ENCODE measurements around the gene DAPK1. TPM values are rescaled to one million over a fixed set of nuclear protein-coding genes. Genes with fewer than 3 reads are reported as not detected.

The DAPK1 gene
- total and polyA plus RNA-seq, 7 donors: 0.66 to 8.4 (median 2.2) TPM

DNA sequence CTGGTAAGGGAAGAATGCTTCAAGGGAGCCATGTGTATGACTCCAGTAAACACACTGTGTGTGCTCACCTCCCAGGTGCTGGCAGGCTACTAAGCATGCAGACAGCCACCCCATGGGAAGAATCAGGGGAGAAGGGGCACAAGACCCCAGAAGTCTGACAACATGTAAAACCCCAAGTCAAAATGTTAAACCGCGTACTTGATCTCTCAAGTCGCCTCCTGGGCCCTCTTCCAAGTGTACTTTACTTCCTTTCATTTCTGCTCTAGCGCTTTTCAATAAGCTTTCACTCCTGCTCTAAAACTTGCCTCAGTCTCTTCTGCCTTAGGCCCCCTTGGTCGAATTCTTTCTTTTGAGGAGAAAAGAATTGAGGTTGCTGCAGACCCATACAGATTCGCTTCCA, 31.3 kb downstream of the DAPK1 start:
- Histone ChIP-seq H3K27ac (no peak overlapping the region), H3K27me3 (ENCODE audit: insufficient read depth in 3 of 3, low read length in 2 of 3) (no peaks in the 10 kb centered on the region), H3K9me3 (no peaks in the 10 kb centered on the region), H3K36me3 (ENCODE audit: insufficient read depth in 1 of 2, low read depth in 1 of 2) (no peaks in the 10 kb centered on the region), H3K4me3 (no peak overlapping the region), H3K4me1 (no peaks in the 10 kb centered on the region)
- 83 to 95% (median 89%) methylated on average over 6 of the region's 6 CpGs for WGBS, 3 donors
- ATAC-seq (no peak), DNase-seq (no peak)
- intact Hi-C loops (cut with DNase I): no loop called here
- TF ChIP-seq, protein P1, sequence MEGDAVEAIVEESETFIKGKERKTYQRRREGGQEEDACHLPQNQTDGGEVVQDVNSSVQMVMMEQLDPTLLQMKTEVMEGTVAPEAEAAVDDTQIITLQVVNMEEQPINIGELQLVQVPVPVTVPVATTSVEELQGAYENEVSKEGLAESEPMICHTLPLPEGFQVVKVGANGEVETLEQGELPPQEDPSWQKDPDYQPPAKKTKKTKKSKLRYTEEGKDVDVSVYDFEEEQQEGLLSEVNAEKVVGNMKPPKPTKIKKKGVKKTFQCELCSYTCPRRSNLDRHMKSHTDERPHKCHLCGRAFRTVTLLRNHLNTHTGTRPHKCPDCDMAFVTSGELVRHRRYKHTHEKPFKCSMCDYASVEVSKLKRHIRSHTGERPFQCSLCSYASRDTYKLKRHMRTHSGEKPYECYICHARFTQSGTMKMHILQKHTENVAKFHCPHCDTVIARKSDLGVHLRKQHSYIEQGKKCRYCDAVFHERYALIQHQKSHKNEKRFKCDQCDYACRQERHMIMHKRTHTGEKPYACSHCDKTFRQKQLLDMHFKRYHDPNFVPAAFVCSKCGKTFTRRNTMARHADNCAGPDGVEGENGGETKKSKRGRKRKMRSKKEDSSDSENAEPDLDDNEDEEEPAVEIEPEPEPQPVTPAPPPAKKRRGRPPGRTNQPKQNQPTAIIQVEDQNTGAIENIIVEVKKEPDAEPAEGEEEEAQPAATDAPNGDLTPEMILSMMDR (IDR thresholded peaks at IDR 0.05): no peak

DNA sequence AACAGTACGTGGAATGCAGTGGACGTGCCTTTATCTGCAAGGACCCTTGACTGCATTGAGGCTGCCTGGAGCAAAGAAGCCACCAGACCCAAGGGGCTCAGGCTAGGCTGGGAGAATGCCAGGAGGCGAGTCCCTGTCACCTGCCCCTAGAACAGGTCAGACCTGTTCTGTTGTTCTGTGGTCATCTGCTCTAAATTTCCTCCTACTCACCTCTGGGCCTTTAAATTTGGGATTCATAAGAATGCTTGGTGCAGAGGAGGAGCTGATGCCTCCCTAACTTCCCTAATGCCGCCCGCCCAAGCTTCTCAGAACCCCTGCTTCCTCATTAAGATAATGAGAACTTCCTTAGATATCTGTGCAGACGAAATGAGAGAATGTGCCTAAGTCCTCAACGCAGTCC, 32.0 kb downstream of the DAPK1 start:
- intact Hi-C loops (cut with DNase I): no loop called here
- DNase-seq: no peak
- ATAC-seq: no peak
- no peaks in the 10 kb centered on the region for H3K36me3 ChIP-seq (ENCODE audit: insufficient read depth in 1 of 2, low read depth in 1 of 2)
- TF ChIP-seq, protein P1 (IDR thresholded peaks at IDR 0.05): no peak
- no peaks in the 10 kb centered on the region for H3K9me3 ChIP-seq
- 85 to 86% (median 85%) methylated on average over 7 of the region's 7 CpGs for WGBS, 3 donors
- no peak overlapping the region for H3K4me3 ChIP-seq
- H3K27me3 ChIP-seq (ENCODE audit: insufficient read depth in 3 of 3, low read length in 2 of 3): no peaks in the 10 kb centered on the region
- H3K27ac ChIP-seq: no peak overlapping the region
- H3K4me1 ChIP-seq: no peaks in the 10 kb centered on the region

DNA sequence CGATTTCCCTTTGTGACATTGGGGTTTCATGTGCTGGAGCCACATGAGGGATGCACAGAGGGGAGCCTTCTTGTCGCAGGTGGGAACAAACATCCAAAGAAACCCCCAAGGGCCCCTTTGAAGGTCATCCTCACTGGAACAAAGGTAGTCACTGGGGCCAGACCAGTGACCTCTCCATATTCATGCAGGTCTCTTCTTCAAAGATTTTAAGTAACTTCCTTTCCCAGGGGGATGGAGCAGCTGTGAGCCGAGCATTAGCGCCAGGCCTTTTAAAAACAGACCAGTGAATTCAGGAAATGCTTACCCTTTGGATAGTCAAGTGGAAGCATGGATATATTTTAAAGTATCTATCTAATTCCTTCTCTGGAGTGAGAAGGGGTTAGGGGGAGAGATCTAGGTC, 33.0 kb downstream of the DAPK1 start:
- DNase-seq (no peak), ATAC-seq (no peak)
- H3K4me1 ChIP-seq: no peaks in the 10 kb centered on the region
- intact Hi-C loops (cut with DNase I): no loop called here
- TF ChIP-seq, protein P1 (IDR thresholded peaks at IDR 0.05): no peak
- no peak overlapping the region for H3K27ac ChIP-seq
- no peaks in the 10 kb centered on the region for H3K36me3 ChIP-seq (ENCODE audit: insufficient read depth in 1 of 2, low read depth in 1 of 2)
- no peaks in the 10 kb centered on the region for H3K9me3 ChIP-seq
- H3K4me3 ChIP-seq: no peak overlapping the region
- 64 to 72% (median 69%) methylated on average over 4 of the region's 4 CpGs for WGBS, 3 donors
- H3K27me3 ChIP-seq (ENCODE audit: insufficient read depth in 3 of 3, low read length in 2 of 3): no peaks in the 10 kb centered on the region

DNA sequence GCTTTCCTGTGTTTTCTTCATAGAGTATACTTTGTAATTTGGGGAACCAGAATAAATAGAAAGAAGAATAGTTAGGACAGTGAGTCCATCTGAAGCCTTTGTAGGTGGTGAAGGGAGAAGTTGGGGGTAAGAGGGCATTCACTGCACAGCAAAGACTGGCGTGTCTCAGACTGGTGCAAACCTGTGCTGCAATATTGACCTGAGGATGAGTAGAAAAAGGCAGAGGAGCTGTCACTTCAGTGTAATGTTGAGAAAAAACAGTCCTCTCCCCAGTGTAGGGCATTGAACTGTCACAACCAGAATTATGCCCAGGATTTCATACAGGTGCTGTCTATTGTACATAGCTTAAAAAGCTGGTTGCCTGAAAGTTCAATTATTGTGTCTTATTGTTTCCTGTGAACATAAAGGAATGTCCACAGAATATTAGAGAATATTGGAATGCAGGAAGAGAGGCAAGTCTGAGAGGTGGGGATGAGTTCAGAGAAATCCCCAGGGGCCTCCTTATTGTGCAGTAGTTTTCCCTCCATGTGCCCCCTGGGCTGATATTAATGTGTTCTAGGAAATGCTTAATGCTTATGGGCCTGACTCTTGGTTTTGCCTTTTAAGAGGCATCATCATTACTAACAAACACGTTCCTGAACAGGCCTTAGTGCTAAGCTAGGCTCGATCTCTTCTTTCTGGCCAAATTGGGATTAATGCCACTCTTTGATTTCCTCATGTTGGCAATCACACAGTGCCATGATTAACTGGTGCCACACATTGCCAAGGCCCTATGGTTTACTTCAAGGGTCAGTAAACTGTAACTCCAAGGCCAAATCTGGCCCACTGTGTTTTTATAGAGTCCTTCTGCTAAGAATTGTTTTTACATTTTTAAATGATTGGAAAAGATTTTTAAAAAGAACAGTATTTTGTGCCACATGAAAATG, 34.0 kb downstream of the DAPK1 start:
- H3K36me3 ChIP-seq (ENCODE audit: insufficient read depth in 1 of 2, low read depth in 1 of 2): no peaks in the 10 kb centered on the region
- H3K27ac ChIP-seq: no peak overlapping the region
- intact Hi-C loops (cut with DNase I): no loop called here
- 58 to 63% (median 60%) methylated on average over 3 of the region's 3 CpGs for WGBS, 3 donors
- TF ChIP-seq, protein P1 (IDR thresholded peaks at IDR 0.05): no peak
- ATAC-seq: no peak
- H3K4me3 ChIP-seq: no peak overlapping the region
- no peaks in the 10 kb centered on the region for H3K9me3 ChIP-seq
- H3K4me1 ChIP-seq: no peaks in the 10 kb centered on the region
- DNase-seq: no peak
- no peaks in the 10 kb centered on the region for H3K27me3 ChIP-seq (ENCODE audit: insufficient read depth in 3 of 3, low read length in 2 of 3)
